WTC11 (cell line): ENCODE measurements around the gene FGF1.

Experiments used
- CBFB ChIP-seq: sonication (generic); formaldehyde crosslinking; IDR thresholded peaks from 2 replicates; pipeline ENCODE4 v1.8.1; 2022; ENCODE audit warnings: mild to moderate bottlenecking, low read depth, missing genetic modification reagents
- CTCF ChIP-seq: fragments of 200-600 bp; IDR thresholded peaks from 2 replicates; pipeline ENCODE4 v1.8.0; 2022; ENCODE audit warnings: antibody characterized with exemption
- E2F4 ChIP-seq: sonication (generic); formaldehyde crosslinking; IDR thresholded peaks from 2 replicates; pipeline ENCODE4 v1.8.1; 2022; ENCODE audit warnings: low read depth, mild to moderate bottlenecking, moderate library complexity, missing genetic modification reagents, borderline replicate concordance
- HMGA2 ChIP-seq: fragments of 250-450 bp; sonication (Bioruptor Pico); IDR thresholded peaks from 2 replicates; pipeline ENCODE4 v1.4.0; 2021; ENCODE audit warnings: mild to moderate bottlenecking, moderate library complexity
- MXD4 ChIP-seq: fragments of 250-450 bp; sonication (Bioruptor Pico); IDR thresholded peaks from 2 replicates; pipeline ENCODE4 v1.8.0; 2021; ENCODE audit warnings: mild to moderate bottlenecking, moderate library complexity, borderline replicate concordance
- NFYB ChIP-seq: sonication (generic); formaldehyde crosslinking; conservative IDR thresholded peaks from 2 replicates; pipeline ENCODE4 v1.8.0; 2022; ENCODE audit warnings: low read depth, missing genetic modification reagents
- PRDM15 ChIP-seq: sonication (generic); formaldehyde crosslinking; IDR thresholded peaks from 2 replicates; pipeline ENCODE4 v1.8.0; 2022; ENCODE audit warnings: missing genetic modification reagents
- ZNF121 ChIP-seq: sonication (generic); formaldehyde crosslinking; IDR thresholded peaks from 2 replicates; pipeline ENCODE4 v1.8.0; 2023; ENCODE audit warnings: missing genetic modification reagents
- ZNF281 ChIP-seq: sonication (generic); formaldehyde crosslinking; IDR thresholded peaks from 2 replicates; pipeline ENCODE4 v1.8.0; 2023; ENCODE audit warnings: mild to moderate bottlenecking, missing genetic modification reagents
- ZNF416 ChIP-seq: fragments of 250-450 bp; sonication (Bioruptor Pico); IDR thresholded peaks from 2 replicates; pipeline ENCODE4 v1.9.0; 2021; ENCODE audit warnings: mild to moderate bottlenecking, inconsistent platforms

GRCh38 chr5:142612494-142613270, 73.2 kb downstream of the FGF1 start:
- TF ChIP-seq CBFB (CRISPR knock-in tag): no peak
- no peak for TF ChIP-seq CTCF
- TF ChIP-seq NFYB (CRISPR knock-in tag): no peak
- no peak for TF ChIP-seq ZNF416 (CRISPR knock-in tag)
- no peak for TF ChIP-seq MXD4 (CRISPR knock-in tag)
- TF ChIP-seq PRDM15 (CRISPR knock-in tag): no peak
- no peak for TF ChIP-seq ZNF121 (CRISPR knock-in tag)
- TF ChIP-seq ZNF281 (CRISPR knock-in tag): no peak
- TF ChIP-seq E2F4 (CRISPR knock-in tag): no peak
- TF ChIP-seq HMGA2 (CRISPR knock-in tag): no peak
